ENCODE measurements around the gene C11orf21.

DNA sequence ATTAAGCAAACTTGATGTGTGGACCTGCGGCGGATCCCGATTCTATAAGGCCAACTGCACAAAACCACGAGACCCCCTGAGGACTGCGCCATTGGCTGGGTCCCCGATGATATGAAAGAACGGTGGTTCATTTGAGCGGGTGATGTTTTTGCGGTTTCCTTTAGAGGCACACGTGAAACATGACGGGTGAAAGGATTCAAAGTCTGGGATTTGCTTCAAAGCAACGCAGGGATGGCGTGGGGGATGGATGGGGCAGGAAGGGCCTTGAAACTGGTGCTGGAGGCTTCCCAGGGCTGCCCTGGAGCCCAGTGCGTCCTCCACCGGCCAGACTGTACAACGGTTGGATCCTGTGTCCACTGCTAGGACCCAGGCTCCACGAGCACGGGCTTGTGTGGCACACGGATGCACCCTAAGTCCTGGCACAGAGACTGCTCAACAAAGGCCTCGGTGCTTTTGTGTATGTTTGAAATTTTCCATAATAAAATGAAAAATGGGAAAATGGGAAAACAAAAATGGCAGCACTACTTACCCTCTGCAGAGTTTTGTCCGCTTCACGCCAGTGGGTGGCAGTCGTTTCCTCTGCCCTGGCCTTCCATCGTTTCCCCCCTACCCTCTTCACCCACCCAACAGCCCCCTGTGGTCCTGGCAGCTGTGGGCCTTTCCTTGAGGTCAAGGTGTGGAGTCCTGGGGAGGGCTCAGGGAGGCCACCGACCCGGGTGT lies 35.0 kb downstream of the C11orf21 start:
- no peak for TF ChIP-seq CTCF (IDR thresholded peaks at IDR 0.05; ENCODE audit: low read depth, low read length, poor library complexity, severe bottlenecking)
- TF ChIP-seq EZH2phosphoT487 (IDR thresholded peaks at IDR 0.05; ENCODE audit: borderline replicate concordance, low read length): no peak
